HEK293 (cell line): ENCODE results near the gene TPSAB1.

Source experiments
- CTCF ChIA-PET: fragments of 350-600 bp; formaldehyde crosslinking; extraction: SDS; loops from one replicate; lab custom pipeline; 2021; ENCODE audit warnings: antibody characterized with exemption; lab: Yijun Ruan, JAX
- POLR2A ChIA-PET: fragments of 300-600 bp; formaldehyde crosslinking; extraction: SDS; loops from one replicate; lab custom pipeline; 2020; ENCODE audit warnings: antibody characterized with exemption, inconsistent platforms; lab: Yijun Ruan, JAX
- H3K27ac ChIP-seq: fragments of 200-500 bp; sonication (Bioruptor generic); 2 replicates; pipeline ENCODE4 v1.5.1; 2014; ENCODE audit warnings: low read depth, low read length, control low read depth, inconsistent platforms; ENCODE audit errors: extremely low read depth
- H3K36me3 ChIP-seq, 2 experiments: fragments of 200-500 bp in 1 of 2; sonication (Bioruptor generic) in 1 of 2; 1 replicate in 1 of 2; 2 replicates in 1 of 2; pipeline ENCODE4 v1.5.1; 2014 to 2017; ENCODE audit warnings: inconsistent platforms in 2 of 2, low read length in 2 of 2; ENCODE audit not compliant: control insufficient read depth in 2 of 2, insufficient read depth in 1 of 2
- H3K4me1 ChIP-seq: fragments of 200-500 bp; sonication (Bioruptor generic); 2 replicates; pipeline ENCODE4 v1.5.1; 2014; ENCODE audit warnings: mild to moderate bottlenecking, low read length, inconsistent platforms; ENCODE audit not compliant: control insufficient read depth, insufficient read depth
- H3K4me3 ChIP-seq: 2 replicates; pipeline ENCODE4 v1.5.1; 2011; ENCODE audit warnings: low read depth, mild to moderate bottlenecking, control low read depth, low read length, moderate library complexity
- H3K9me3 ChIP-seq: fragments of 200-500 bp; sonication (Bioruptor generic); 2 replicates; pipeline ENCODE4 v1.5.1; 2014; ENCODE audit warnings: low read depth, low read length, inconsistent platforms; ENCODE audit not compliant: control insufficient read depth, insufficient read depth
- KLF1 ChIP-seq: fragments of 450-650 bp; formaldehyde crosslinking; IDR thresholded peaks from 2 replicates; pipeline ENCODE4 v1.5.1; 2016; ENCODE audit warnings: missing biosample characterization, missing genetic modification characterization
- REPIN1 ChIP-seq: fragments of 450-650 bp; formaldehyde crosslinking; IDR thresholded peaks from 2 replicates; pipeline ENCODE4 v1.5.1; 2017; ENCODE audit warnings: missing biosample characterization, missing genetic modification characterization, low read depth
- TRIM28 ChIP-seq: IDR thresholded peaks from 2 replicates; pipeline ENCODE4 v1.6.1; 2011; ENCODE audit warnings: low read length, control low read depth, borderline replicate concordance
- ZBTB17 ChIP-seq: fragments of 450-650 bp; formaldehyde crosslinking; IDR thresholded peaks from 2 replicates; pipeline ENCODE4 v1.5.1; 2016; ENCODE audit warnings: missing biosample characterization, missing genetic modification characterization
- ZNF16 ChIP-seq: fragments of 450-650 bp; formaldehyde crosslinking; IDR thresholded peaks from 2 replicates; pipeline ENCODE4 v1.5.1; 2016; ENCODE audit warnings: low read depth, missing biosample characterization, missing genetic modification characterization
- ZNF202 ChIP-seq: fragments of 450-650 bp; formaldehyde crosslinking; IDR thresholded peaks from 2 replicates; pipeline ENCODE4 v1.5.1; 2016; ENCODE audit warnings: missing biosample characterization, missing genetic modification characterization, borderline replicate concordance
- ZNF24 ChIP-seq: fragments of 450-650 bp; formaldehyde crosslinking; IDR thresholded peaks from 2 replicates; pipeline ENCODE4 v1.5.1; 2016; ENCODE audit warnings: missing biosample characterization, missing genetic modification characterization
- ZNF248 ChIP-seq: fragments of 450-650 bp; formaldehyde crosslinking; IDR thresholded peaks from 2 replicates; pipeline ENCODE4 v1.5.1; 2017; ENCODE audit warnings: missing biosample characterization, missing genetic modification characterization
- ZNF335 ChIP-seq: fragments of 450-650 bp; formaldehyde crosslinking; conservative IDR thresholded peaks from 2 replicates; pipeline ENCODE4 v1.5.1; 2016; ENCODE audit warnings: missing biosample characterization, missing genetic modification characterization
- ZNF426 ChIP-seq: fragments of 450-650 bp; formaldehyde crosslinking; IDR thresholded peaks from 2 replicates; pipeline ENCODE4 v1.5.1; 2017; ENCODE audit warnings: missing biosample characterization, missing genetic modification characterization, mild to moderate bottlenecking, inconsistent platforms, moderate library complexity
- ZNF600 ChIP-seq: fragments of 450-650 bp; formaldehyde crosslinking; IDR thresholded peaks from 2 replicates; pipeline ENCODE4 v1.5.1; 2016; ENCODE audit warnings: missing biosample characterization, missing genetic modification characterization
- TF ChIP-seq, protein P1 (sequence below): fragments of 450-650 bp; formaldehyde crosslinking; IDR thresholded peaks from 2 replicates; pipeline ENCODE4 v1.5.1; 2016; ENCODE audit warnings: missing biosample characterization, missing genetic modification characterization
- TF ChIP-seq, protein P2 (sequence below): fragments of 450-650 bp; formaldehyde crosslinking; IDR thresholded peaks from 2 replicates; pipeline ENCODE4 v1.5.1; 2017; ENCODE audit warnings: missing biosample characterization, missing genetic modification characterization
- TF ChIP-seq, protein P3 (sequence below): fragments of 450-650 bp; IDR thresholded peaks from 2 replicates; pipeline ENCODE4 v1.5.1; 2018; ENCODE audit warnings: missing biosample characterization, missing genetic modification characterization

TPSAB1 gene

DNA sequence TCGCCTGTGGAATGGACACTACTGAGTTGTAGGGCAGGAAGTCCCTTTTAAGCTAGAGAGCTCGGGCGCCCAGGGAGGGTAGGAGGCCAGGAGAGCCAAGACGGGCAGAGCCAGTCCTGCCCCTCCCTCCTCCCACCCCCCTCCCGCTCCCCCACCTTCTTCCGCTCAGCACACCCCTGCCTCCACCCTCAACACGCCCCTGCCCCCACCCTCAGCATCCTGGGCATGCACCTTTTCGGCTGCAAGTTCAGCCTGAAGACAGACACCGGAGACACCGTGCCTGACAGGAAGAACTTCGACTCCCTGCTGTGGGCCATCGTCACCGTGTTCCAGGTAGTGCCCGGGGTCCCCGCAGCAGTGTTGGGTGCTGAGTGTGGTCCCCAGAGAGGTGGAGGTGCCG is 33.7 kb upstream of the TPSAB1 start:
- ChIA-PET CTCF (no interaction called here), POLR2A (no interaction called here)
- Histone ChIP-seq H3K36me3 (peaks cover 0 to 13% of the 10 kb centered on the region in 2 experiments; a peak in 1 of 3 replicates), H3K9me3 (no peaks in the 10 kb centered on the region), H3K4me3 (no peak overlapping the region), H3K4me1 (no peaks in the 10 kb centered on the region), H3K27ac (no peak overlapping the region)
- TF ChIP-seq KLF1 (tag by site-specific recombination) (peak; percentile 77), ZNF16 (tag by site-specific recombination) (no peak)

DNA sequence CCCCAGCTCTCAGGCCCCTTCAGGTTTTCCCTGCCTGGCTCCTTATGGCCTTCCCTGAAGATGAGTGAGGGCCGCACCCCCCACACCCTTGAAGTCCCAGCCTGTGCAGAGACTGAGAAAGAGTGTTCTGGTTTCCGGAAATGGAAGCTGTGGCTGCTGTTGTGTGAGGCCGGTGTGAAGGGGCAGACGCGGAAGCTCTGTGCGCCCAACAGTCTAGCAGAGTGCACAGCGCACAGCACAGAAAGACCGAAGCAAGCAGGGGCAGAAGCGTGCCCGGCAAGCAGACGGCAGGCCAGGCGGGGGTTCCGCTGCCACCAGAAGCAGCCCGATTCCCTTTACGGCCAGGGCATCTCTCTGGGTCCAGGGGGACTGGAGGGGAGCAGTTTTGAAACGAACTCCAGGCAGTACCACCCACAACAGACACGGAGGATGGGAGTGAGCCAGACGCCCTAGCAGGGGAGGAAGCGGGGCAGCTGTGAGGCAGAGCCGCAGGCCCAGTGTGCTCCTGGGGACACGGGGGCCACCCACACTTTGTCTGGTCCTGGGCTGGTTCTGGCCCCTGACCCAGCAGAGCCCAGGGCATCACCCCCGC is 32.2 kb upstream of the TPSAB1 start:
- POLR2A ChIA-PET, result no interaction called here
- TF ChIP-seq ZNF600 (tag by site-specific recombination) (peak; percentile 63; the same call in 1 of the 2 replicates), REPIN1 (no peak)
- H3K4me3 ChIP-seq, result no peak overlapping the region
- H3K4me1 ChIP-seq, result no peaks in the 10 kb centered on the region
- H3K27ac ChIP-seq, result no peak overlapping the region
- H3K36me3 ChIP-seq, result peaks cover 0 to 15% of the 10 kb centered on the region in 2 experiments; a peak in 1 of 3 replicates
- CTCF ChIA-PET, result no interaction called here
- no peaks in the 10 kb centered on the region for H3K9me3 ChIP-seq

DNA sequence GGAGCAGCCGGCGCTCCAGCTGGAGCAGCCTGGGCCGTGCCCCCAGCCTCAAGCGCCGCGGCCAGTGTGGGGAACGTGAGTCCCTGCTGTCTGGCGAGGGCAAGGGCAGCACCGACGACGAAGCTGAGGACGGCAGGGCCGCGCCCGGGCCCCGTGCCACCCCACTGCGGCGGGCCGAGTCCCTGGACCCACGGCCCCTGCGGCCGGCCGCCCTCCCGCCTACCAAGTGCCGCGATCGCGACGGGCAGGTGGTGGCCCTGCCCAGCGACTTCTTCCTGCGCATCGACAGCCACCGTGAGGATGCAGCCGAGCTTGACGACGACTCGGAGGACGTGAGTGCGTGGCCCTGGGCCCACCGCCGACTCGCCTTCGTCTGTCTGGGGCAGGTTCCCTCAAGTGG is 31.4 kb upstream of the TPSAB1 start:
- no peak overlapping the region for H3K27ac ChIP-seq
- H3K9me3 ChIP-seq, result no peaks in the 10 kb centered on the region
- TF ChIP-seq ZNF335 (tag by site-specific recombination) (no peak), ZNF426 (tag by site-specific recombination) (no peak)
- POLR2A ChIA-PET, result no interaction called here
- H3K36me3 ChIP-seq, result peaks cover 0 to 15% of the 10 kb centered on the region in 2 experiments; a peak in 1 of 3 replicates
- CTCF ChIA-PET, result interaction anchor here (0.6 kb wide), 1 partner anchor 77 kb away, joined by 3 read pairs; no protein-coding TSS in a partner anchor
- no peak overlapping the region for H3K4me3 ChIP-seq
- no peaks in the 10 kb centered on the region for H3K4me1 ChIP-seq

DNA sequence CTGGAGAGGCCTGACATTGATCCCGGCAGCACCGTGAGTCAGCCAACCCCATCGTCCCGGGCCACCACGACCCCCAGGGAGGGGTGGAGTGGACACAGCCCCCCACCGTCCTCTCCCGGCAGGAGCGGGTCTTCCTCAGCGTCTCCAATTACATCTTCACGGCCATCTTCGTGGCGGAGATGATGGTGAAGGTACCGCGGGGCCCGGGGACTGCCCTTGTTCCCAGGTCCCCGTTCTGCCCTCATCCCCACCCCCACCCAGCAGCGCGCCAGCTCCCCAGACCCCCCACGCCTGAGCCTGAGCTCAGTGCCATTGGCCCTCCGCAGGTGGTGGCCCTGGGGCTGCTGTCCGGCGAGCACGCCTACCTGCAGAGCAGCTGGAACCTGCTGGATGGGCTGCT is 30.0 kb upstream of the TPSAB1 start:
- Histone ChIP-seq H3K36me3 (peaks cover 0 to 11% of the 10 kb centered on the region in 2 experiments; a peak in 1 of 3 replicates), H3K4me3 (no peak overlapping the region), H3K9me3 (no peaks in the 10 kb centered on the region), H3K27ac (no peak overlapping the region), H3K4me1 (no peaks in the 10 kb centered on the region)
- ChIA-PET POLR2A (no interaction called here), CTCF (no interaction called here)
- TF ChIP-seq ZNF202 (tag by site-specific recombination) (no peak), ZNF24 (tag by site-specific recombination) (no peak), ZBTB17 (tag by site-specific recombination) (no peak), TRIM28 (no peak), ZNF248 (tag by site-specific recombination) (no peak)
- TF ChIP-seq, protein P1, sequence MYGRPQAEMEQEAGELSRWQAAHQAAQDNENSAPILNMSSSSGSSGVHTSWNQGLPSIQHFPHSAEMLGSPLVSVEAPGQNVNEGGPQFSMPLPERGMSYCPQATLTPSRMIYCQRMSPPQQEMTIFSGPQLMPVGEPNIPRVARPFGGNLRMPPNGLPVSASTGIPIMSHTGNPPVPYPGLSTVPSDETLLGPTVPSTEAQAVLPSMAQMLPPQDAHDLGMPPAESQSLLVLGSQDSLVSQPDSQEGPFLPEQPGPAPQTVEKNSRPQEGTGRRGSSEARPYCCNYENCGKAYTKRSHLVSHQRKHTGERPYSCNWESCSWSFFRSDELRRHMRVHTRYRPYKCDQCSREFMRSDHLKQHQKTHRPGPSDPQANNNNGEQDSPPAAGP (tag by site-specific recombination), result no peak
- TF ChIP-seq, protein P2, sequence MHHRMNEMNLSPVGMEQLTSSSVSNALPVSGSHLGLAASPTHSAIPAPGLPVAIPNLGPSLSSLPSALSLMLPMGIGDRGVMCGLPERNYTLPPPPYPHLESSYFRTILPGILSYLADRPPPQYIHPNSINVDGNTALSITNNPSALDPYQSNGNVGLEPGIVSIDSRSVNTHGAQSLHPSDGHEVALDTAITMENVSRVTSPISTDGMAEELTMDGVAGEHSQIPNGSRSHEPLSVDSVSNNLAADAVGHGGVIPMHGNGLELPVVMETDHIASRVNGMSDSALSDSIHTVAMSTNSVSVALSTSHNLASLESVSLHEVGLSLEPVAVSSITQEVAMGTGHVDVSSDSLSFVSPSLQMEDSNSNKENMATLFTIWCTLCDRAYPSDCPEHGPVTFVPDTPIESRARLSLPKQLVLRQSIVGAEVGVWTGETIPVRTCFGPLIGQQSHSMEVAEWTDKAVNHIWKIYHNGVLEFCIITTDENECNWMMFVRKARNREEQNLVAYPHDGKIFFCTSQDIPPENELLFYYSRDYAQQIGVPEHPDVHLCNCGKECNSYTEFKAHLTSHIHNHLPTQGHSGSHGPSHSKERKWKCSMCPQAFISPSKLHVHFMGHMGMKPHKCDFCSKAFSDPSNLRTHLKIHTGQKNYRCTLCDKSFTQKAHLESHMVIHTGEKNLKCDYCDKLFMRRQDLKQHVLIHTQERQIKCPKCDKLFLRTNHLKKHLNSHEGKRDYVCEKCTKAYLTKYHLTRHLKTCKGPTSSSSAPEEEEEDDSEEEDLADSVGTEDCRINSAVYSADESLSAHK (tag by site-specific recombination), result no peak
- TF ChIP-seq, protein P3, sequence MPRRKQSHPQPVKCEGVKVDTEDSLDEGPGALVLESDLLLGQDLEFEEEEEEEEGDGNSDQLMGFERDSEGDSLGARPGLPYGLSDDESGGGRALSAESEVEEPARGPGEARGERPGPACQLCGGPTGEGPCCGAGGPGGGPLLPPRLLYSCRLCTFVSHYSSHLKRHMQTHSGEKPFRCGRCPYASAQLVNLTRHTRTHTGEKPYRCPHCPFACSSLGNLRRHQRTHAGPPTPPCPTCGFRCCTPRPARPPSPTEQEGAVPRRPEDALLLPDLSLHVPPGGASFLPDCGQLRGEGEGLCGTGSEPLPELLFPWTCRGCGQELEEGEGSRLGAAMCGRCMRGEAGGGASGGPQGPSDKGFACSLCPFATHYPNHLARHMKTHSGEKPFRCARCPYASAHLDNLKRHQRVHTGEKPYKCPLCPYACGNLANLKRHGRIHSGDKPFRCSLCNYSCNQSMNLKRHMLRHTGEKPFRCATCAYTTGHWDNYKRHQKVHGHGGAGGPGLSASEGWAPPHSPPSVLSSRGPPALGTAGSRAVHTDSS, result 0 out of 2 replicates have a peak, but pooled peaks have one; percentile 28
